HCT116 (cell line): Measurements from ENCODE around the gene SLC38A3.

ENCODE experiments used
- CEBPB ChIP-seq: IDR thresholded peaks from 2 replicates; pipeline ENCODE4 v1.6.1; 2012; ENCODE audit warnings: low read depth
- MAX ChIP-seq: IDR thresholded peaks from 2 replicates; pipeline ENCODE4 v1.6.1; 2012
- POLR2A ChIP-seq: IDR thresholded peaks from 2 replicates; pipeline ENCODE4 v1.7.0; 2011; ENCODE audit warnings: borderline replicate concordance; ENCODE audit not compliant: insufficient read depth, insufficient read length; ENCODE audit errors: extremely low read depth
- POLR2AphosphoS5 ChIP-seq: IDR thresholded peaks from 2 replicates; pipeline ENCODE4 v1.6.1; 2011; ENCODE audit warnings: mild to moderate bottlenecking, low read depth, low read length, moderate library complexity
- SP1 ChIP-seq: IDR thresholded peaks from 2 replicates; pipeline ENCODE4 v1.6.1; 2012; ENCODE audit warnings: low read depth
- YY1 ChIP-seq: IDR thresholded peaks from 2 replicates; pipeline ENCODE4 v1.6.1; 2011; ENCODE audit warnings: low read length, low read depth, moderate library complexity, mild to moderate bottlenecking; ENCODE audit not compliant: insufficient replicate concordance; ENCODE audit errors: extremely low read depth
- TF ChIP-seq, protein P1 (sequence below), 3 experiments: fragments of 200-600 bp in 1 of 3; sonication (generic) in 1 of 3; IDR thresholded peaks in 2 of 3; conservative IDR thresholded peaks in 1 of 3; 2 replicates each; pipeline ENCODE4 v1.5.1; 2012 to 2017; ENCODE audit warnings: low read depth in 2 of 3, low read length in 2 of 3, antibody characterized with exemption in 1 of 3, borderline replicate concordance in 1 of 3, control low read depth in 1 of 3, mild to moderate bottlenecking in 1 of 3, mixed read lengths in 1 of 3, mixed run types in 1 of 3, moderate library complexity in 1 of 3; ENCODE audit not compliant: insufficient read depth in 1 of 3

- TF ChIP-seq CEBPB (no peak), POLR2AphosphoS5 (no peak; the same call in 1 of the 2 replicates), MAX (no peak), POLR2A (no peak), SP1 (no peak), YY1 (no peak)
- TF ChIP-seq, protein P1, sequence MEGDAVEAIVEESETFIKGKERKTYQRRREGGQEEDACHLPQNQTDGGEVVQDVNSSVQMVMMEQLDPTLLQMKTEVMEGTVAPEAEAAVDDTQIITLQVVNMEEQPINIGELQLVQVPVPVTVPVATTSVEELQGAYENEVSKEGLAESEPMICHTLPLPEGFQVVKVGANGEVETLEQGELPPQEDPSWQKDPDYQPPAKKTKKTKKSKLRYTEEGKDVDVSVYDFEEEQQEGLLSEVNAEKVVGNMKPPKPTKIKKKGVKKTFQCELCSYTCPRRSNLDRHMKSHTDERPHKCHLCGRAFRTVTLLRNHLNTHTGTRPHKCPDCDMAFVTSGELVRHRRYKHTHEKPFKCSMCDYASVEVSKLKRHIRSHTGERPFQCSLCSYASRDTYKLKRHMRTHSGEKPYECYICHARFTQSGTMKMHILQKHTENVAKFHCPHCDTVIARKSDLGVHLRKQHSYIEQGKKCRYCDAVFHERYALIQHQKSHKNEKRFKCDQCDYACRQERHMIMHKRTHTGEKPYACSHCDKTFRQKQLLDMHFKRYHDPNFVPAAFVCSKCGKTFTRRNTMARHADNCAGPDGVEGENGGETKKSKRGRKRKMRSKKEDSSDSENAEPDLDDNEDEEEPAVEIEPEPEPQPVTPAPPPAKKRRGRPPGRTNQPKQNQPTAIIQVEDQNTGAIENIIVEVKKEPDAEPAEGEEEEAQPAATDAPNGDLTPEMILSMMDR (IDR thresholded peaks at IDR 0.05 in 2 of 3, conservative IDR thresholded peaks at IDR 0.05 in 1 of 3; ENCODE audit: borderline replicate concordance in 1 of 3, insufficient read depth in 1 of 3, low read depth in 2 of 3, low read length in 2 of 3) = no peak
Measured at GRCh38 chr3:50264383-50264963, 59.4 kb downstream of the SLC38A3 start.
